ENCODE measurements around the gene WDR72. TPM values are rescaled to one million over a fixed set of nuclear protein-coding genes. Genes with fewer than 3 reads are reported as not detected.
"Not testable (repeated sequence)": the region's sequence is repeated elsewhere in the genome, so short reads cannot be mapped to it uniquely, and the experiment has no call there.

Gene WDR72
- total RNA-seq, 1 donor from 2014 or later, result not detected

GRCh38 chr15:53590380-53590779 is 169.1 kb downstream of the WDR72 start:
- DNase-seq (ENCODE audit: low read depth, low spot score), result no peak

- DNase-seq (ENCODE audit: low read depth, low spot score), result no peak
Measured at GRCh38 chr15:53589520-53590057, 169.9 kb downstream of the WDR72 start.

GRCh38 chr15:53588773-53589172 is 170.7 kb downstream of the WDR72 start:
- DNase-seq (ENCODE audit: low read depth, low spot score), result no peak

GRCh38 chr15:53586799-53587198 is 172.7 kb downstream of the WDR72 start:
- DNase-seq (ENCODE audit: low read depth, low spot score), result no peak

GRCh38 chr15:53581513-53581912 is 177.9 kb downstream of the WDR72 start:
- no peak for DNase-seq (ENCODE audit: low read depth, low spot score)

- DNase-seq (ENCODE audit: low read depth, low spot score), result no peak
Measured at GRCh38 chr15:53580366-53580765, 179.1 kb downstream of the WDR72 start.

- DNase-seq (ENCODE audit: low read depth, low spot score), result no peak
Measured at GRCh38 chr15:53576841-53577240, 182.6 kb downstream of the WDR72 start.

- DNase-seq (ENCODE audit: low read depth, low spot score), result no peak
Measured at GRCh38 chr15:53573091-53573490, 186.4 kb downstream of the WDR72 start.

- no peak for DNase-seq (ENCODE audit: low read depth, low spot score)
Measured at GRCh38 chr15:53569751-53570480, 189.5 kb downstream of the WDR72 start.

- DNase-seq (ENCODE audit: low read depth, low spot score), result no peak
Measured at GRCh38 chr15:53566912-53567311, 192.6 kb downstream of the WDR72 start.

- no peak for DNase-seq (ENCODE audit: low read depth, low spot score)
Measured at GRCh38 chr15:53565721-53566120, 193.7 kb downstream of the WDR72 start.

GRCh38 chr15:53564647-53565046 is 194.8 kb downstream of the WDR72 start:
- no peak for DNase-seq (ENCODE audit: low read depth, low spot score)

- DNase-seq (ENCODE audit: low read depth, low spot score), result no peak
Measured at GRCh38 chr15:53563627-53564026, 195.8 kb downstream of the WDR72 start.

GRCh38 chr15:53559364-53560277 is 199.8 kb downstream of the WDR72 start:
- no peak for DNase-seq (ENCODE audit: low read depth, low spot score)

- no peak for DNase-seq (ENCODE audit: low read depth, low spot score)
Measured at GRCh38 chr15:53558384-53558783, 201.1 kb downstream of the WDR72 start.

GRCh38 chr15:53555226-53555625 is 204.2 kb downstream of the WDR72 start:
- no peak for DNase-seq (ENCODE audit: low read depth, low spot score)

- no peak for DNase-seq (ENCODE audit: low read depth, low spot score)
Measured at GRCh38 chr15:53549697-53550305, 209.7 kb downstream of the WDR72 start.

- DNase-seq (ENCODE audit: low read depth, low spot score), result no peak
Measured at GRCh38 chr15:53548236-53548635, 211.2 kb downstream of the WDR72 start.

GRCh38 chr15:53540626-53541300 is 218.7 kb downstream of the WDR72 start:
- DNase-seq (ENCODE audit: low read depth, low spot score), result not testable (repeated sequence)

GRCh38 chr15:53539878-53540277 is 219.6 kb downstream of the WDR72 start:
- DNase-seq (ENCODE audit: low read depth, low spot score), result no peak

GRCh38 chr15:53536479-53537120 is 222.9 kb downstream of the WDR72 start:
- DNase-seq (ENCODE audit: low read depth, low spot score), result no peak

All from pulmonary artery endothelial cell (primary cell).